GM19023 (cell line): ENCODE results near the gene CDC14B.
A peak's percentile ranks its signal among the peaks of the same experiment; 100 is the strongest.

Source experiments
- ATAC-seq: cut with Tn5 transposase; IDR thresholded peaks from one replicate; pipeline ENCODE4 v1.9.1; 2021; ENCODE audit warnings: mild to moderate bottlenecking, moderate library complexity; ENCODE audit not compliant: unreplicated experiment

Gene CDC14B

GRCh38 chr9:96619491-96620180 lies at the start of gene CDC14B:
Gene CDC14B (minus strand): TSS chr9:96619843. CDS start chr9:96619378, 465 bp downstream.
- peak; percentile 63 for ATAC-seq

GRCh38 chr9:96668868-96669534 lies 49.4 kb upstream of the CDC14B start:
- no peak for ATAC-seq

GRCh38 chr9:96667363-96667728 lies 47.7 kb upstream of the CDC14B start:
- no peak for ATAC-seq

GRCh38 chr9:96666653-96667362 lies 47.2 kb upstream of the CDC14B start:
- peak; percentile 48 for ATAC-seq

- no peak for ATAC-seq
Measured at GRCh38 chr9:96665789-96666188, 46.1 kb upstream of the CDC14B start.

- ATAC-seq: no peak
Measured at GRCh38 chr9:96663506-96664120, 44.0 kb upstream of the CDC14B start.

- no peak for ATAC-seq
Measured at GRCh38 chr9:96661711-96662110, 42.1 kb upstream of the CDC14B start.

GRCh38 chr9:96660692-96661248 lies 41.1 kb upstream of the CDC14B start:
- no peak for ATAC-seq

GRCh38 chr9:96655198-96655851 lies 35.7 kb upstream of the CDC14B start, which contains the start of gene PRXL2C:
Gene PRXL2C (minus strand): TSS chr9:96655317. CDS start chr9:96655281, 36 bp downstream.
- peak; percentile 83 for ATAC-seq

- ATAC-seq: peak; percentile 43
Measured at GRCh38 chr9:96654450-96655197, 35.0 kb upstream of the CDC14B start.

- ATAC-seq: no peak
Measured at GRCh38 chr9:96651626-96652025, 32.0 kb upstream of the CDC14B start.

- no peak for ATAC-seq
Measured at GRCh38 chr9:96649620-96650324, 30.1 kb upstream of the CDC14B start.

- no peak for ATAC-seq
Measured at GRCh38 chr9:96646081-96646991, 26.7 kb upstream of the CDC14B start.

- ATAC-seq: no peak
Measured at GRCh38 chr9:96644137-96644536, 24.5 kb upstream of the CDC14B start.

GRCh38 chr9:96641514-96641913 lies 21.9 kb upstream of the CDC14B start:
- no peak for ATAC-seq

GRCh38 chr9:96638606-96639364 lies 19.1 kb upstream of the CDC14B start:
- ATAC-seq: no peak

- ATAC-seq: no peak
Measured at GRCh38 chr9:96636368-96636767, 16.7 kb upstream of the CDC14B start.
